Pancreas (tissue), 10 donors: ENCODE data around the gene PPM1L. TPM values are rescaled to one million over a fixed set of nuclear protein-coding genes. Genes with fewer than 3 reads are reported as not detected.

Experiments used
- ATAC-seq, 4 donors: fragments of 200-7000 bp; cut with Tn5 transposase; one replicate each; pipeline versions ENCODE4 v1.8.0 to v1.9.1; 2020; ENCODE audit warnings: mild to moderate bottlenecking in 4 of 4, moderate library complexity in 4 of 4
- DNase-seq, 6 donors: peaks; one replicate each; pipeline ENCODE4 v3.0.0-alpha.2; 2020
- FAIRE-seq: peaks from 2 replicates; lab custom pipeline; 2012; peaks lifted over from hg19 to GRCh38; lab: Jason Lieb, UNC
- H3K27ac ChIP-seq, 4 donors: fragments of 200-600 bp; sonication (generic); 1 replicate in 3 of 4; 2 replicates in 1 of 4; pipeline versions ENCODE4 v1.5.0 to v1.8.0; 2020
- H3K27me3 ChIP-seq, 4 donors: fragments of 200-600 bp; one replicate each; pipeline ENCODE4 v1.8.0; 2021
- H3K36me3 ChIP-seq, 3 donors: fragments of 200-600 bp; sonication (generic) in 1 of 3; one replicate each; pipeline versions ENCODE4 v1.5.0 to v1.8.0; 2020 to 2021
- H3K4me1 ChIP-seq, 3 donors: fragments of 200-600 bp; one replicate each; pipeline ENCODE4 v1.8.0; 2021
- H3K4me3 ChIP-seq, 4 donors: fragments of 200-600 bp; sonication (generic) in 2 of 4; one replicate each; pipeline versions ENCODE4 v1.5.0 to v1.8.0; 2020 to 2021
- H3K9me3 ChIP-seq, 4 donors: fragments of 200-600 bp; one replicate each; pipeline ENCODE4 v1.8.0; 2021
- CTCF ChIP-seq, 4 donors: fragments of 200-600 bp; sonication (generic) in 3 of 4; IDR thresholded peaks; one replicate each; pipeline versions ENCODE4 v1.5.0 to v1.8.0; 2021; ENCODE audit warnings: antibody characterized with exemption in 4 of 4
- WGBS, 2 donors: extraction: QIAGEN DNeasy Blood & Tissue Kit; methylation state at CpG; one replicate each; pipeline ENCODE4 v1.1.7; 2013; 5-methylcytosine and 5-hydroxymethylcytosine counted together
- intact Hi-C, 3 donors: fragments of 100-400 bp; cut with DNase I; formaldehyde crosslinking; loops; one replicate each; pipeline versions ENCODE4 v1.11.1 to v1.14.2; 2022
- polyA plus RNA-seq, 2 donors: library from polyadenylated mRNA; stranded (reverse); fragments of 200-250 nt; gene quantifications; one replicate each; pipeline ENCODE4 v1.2.3, GENCODE V29; 2013
- total RNA-seq, 6 donors: library from RNA; stranded (reverse); fragmentation: NEBNext Ultra II Directional in 4 of 6; extraction: Animal tissue kit (Norgen Biotek cat#: 25700) in 4 of 6; gene quantifications; one replicate each; pipeline versions ENCODE4 v1.2.1 to v1.2.4, GENCODE V29; 2021 to 2023
- donor health status: healthy with polysubstance abuse.
- donor health status: DM: no; HTN: no; CAD: no; lungs with moderate emphysema.
- donor health status: DM: no; HTN: no; CAD: no.
- donor health status: control.
- donor health status: control.
- donor health status: Bipolar disorder and iron deficiency.
- donor health status: DM: yes; HTN: yes; CAD: no.
- donor health status: DM: no; HTN: no; CAD: no.
- donor health status: DM: no; HTN: no; CAD: no.
- donor health status: DM: yes; HTN: yes; CAD: no.

Gene PPM1L
- total and polyA plus RNA-seq, 8 donors: 2.3 to 12.3 (median 6.4) TPM

- Histone ChIP-seq H3K4me1 (peaks cover 0 to 8% (median 0%) of the 10 kb centered on the region in 3 donors), H3K27me3 (no peaks in the 10 kb centered on the region), H3K36me3 (peaks cover 0 to 4% (median 0%) of the 10 kb centered on the region in 3 donors), H3K27ac (no peak overlapping the region), H3K4me3 (peak overlapping the region in 3 of 4 donors; percentile 60 to 88 (median 68)), H3K9me3 (no peaks in the 10 kb centered on the region)
- no peak for ATAC-seq
- intact Hi-C loops: no loop called here
- no peak for DNase-seq
- WGBS, 2 donors: 78 to 88% methylated on average over 22 of the region's 22 CpGs
- FAIRE-seq: no peak
- TF ChIP-seq CTCF (IDR thresholded peaks at IDR 0.05): no peak
These were observed 347.9 kb downstream of the PPM1L start for GRCh38 chr3:161103776-161104385.

- FAIRE-seq: no peak
- intact Hi-C loops: no loop called here
These were observed 348.8 kb downstream of the PPM1L start, which contains the start of gene B3GALNT1 for GRCh38 chr3:161104561-161105551. Gene B3GALNT1 (minus strand): TSS chr3:161105349. CDS start chr3:161086754, 18,595 bp downstream.

GRCh38 chr3:161107311-161107710 lies 351.3 kb downstream of the PPM1L start:
- FAIRE-seq: no peak
- no peak for DNase-seq
- H3K27me3 ChIP-seq: no peaks in the 10 kb centered on the region
- no peak overlapping the region for H3K27ac ChIP-seq
- H3K4me1 ChIP-seq: peaks cover 0 to 8% (median 0%) of the 10 kb centered on the region in 3 donors
- no peak for TF ChIP-seq CTCF (IDR thresholded peaks at IDR 0.05)
- no peaks in the 10 kb centered on the region for H3K36me3 ChIP-seq
- 67 to 80% methylated on average over 1 of the region's 1 CpG for WGBS, 2 donors
- H3K9me3 ChIP-seq: no peaks in the 10 kb centered on the region
- H3K4me3 ChIP-seq: no peak overlapping the region
- intact Hi-C loops: no loop called here
- no peak for ATAC-seq

More at GRCh38 chr3:161104561-161105551, 348.8 kb downstream of the PPM1L start, which contains the start of gene B3GALNT1:
- Histone ChIP-seq H3K9me3 (no peaks in the 10 kb centered on the region), H3K4me1 (peaks cover 0 to 8% (median 0%) of the 10 kb centered on the region in 3 donors), H3K27me3 (no peaks in the 10 kb centered on the region), H3K36me3 (peaks cover 0 to 4% (median 0%) of the 10 kb centered on the region in 3 donors), H3K4me3 (peak within 1 kb of the TSS; percentile 60 to 88 (median 67)), H3K27ac (peak within 1 kb of the TSS; percentile 53 to 81 (median 60))
- DNase-seq (peak; percentile 54 to 85 (median 65)), ATAC-seq (peak; percentile 81 to 88 (median 86))
- TF ChIP-seq CTCF (IDR thresholded peaks at IDR 0.05): no peak
- WGBS, 2 donors: 1% methylated on average over 85 to 97 of the region's 97 CpGs

DNA sequence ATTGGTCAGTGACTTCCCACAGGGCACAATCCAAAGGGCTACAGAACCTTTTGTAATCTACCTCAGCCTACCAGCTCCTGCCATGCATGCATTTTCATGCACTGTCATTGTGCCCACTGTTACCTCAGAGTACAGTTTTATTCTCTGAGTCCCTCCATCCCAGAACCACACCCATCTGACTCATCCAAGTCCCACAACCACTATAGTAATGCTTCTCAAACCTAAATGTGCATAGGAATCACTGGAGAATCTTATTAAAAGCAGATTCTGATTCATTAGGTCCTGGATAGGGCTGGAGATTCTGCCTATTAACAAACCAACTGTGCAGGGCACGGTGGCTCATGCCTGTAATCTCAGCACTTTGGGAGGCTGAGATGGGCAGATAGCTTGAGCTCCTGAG lies 352.8 kb downstream of the PPM1L start:
- Histone ChIP-seq H3K4me3 (no peak overlapping the region), H3K36me3 (no peaks in the 10 kb centered on the region), H3K27me3 (no peaks in the 10 kb centered on the region), H3K27ac (no peak overlapping the region), H3K9me3 (no peaks in the 10 kb centered on the region), H3K4me1 (peaks cover 0 to 6% (median 0%) of the 10 kb centered on the region in 3 donors)
- no peak for TF ChIP-seq CTCF (IDR thresholded peaks at IDR 0.05)
- intact Hi-C loops: no loop called here
- ATAC-seq: no peak
- no peak for DNase-seq
- 93 to 96% methylated on average over 1 of the region's 1 CpG for WGBS, 2 donors
- FAIRE-seq: no peak
